Measurements from ENCODE around the gene ZNF469. TPM values are rescaled to one million over a fixed set of nuclear protein-coding genes. Genes with fewer than 3 reads are reported as not detected.
A peak's percentile ranks its signal among the peaks of the same experiment; 100 is the strongest.

ZNF469 gene
- total and polyA plus RNA-seq, 8 donors, result 1.4 to 5.5 (median 2.6) TPM

- peak in 1 of 4 donors; percentile 58 for DNase-seq
- Histone ChIP-seq H3K9me3 (peaks cover 0 to 10% of the 10 kb centered on the region in 2 donors), H3K27me3 (peaks cover 0 to 17% of the 10 kb centered on the region in 2 donors), H3K4me1 (no peaks in the 10 kb centered on the region), H3K36me3 (no peaks in the 10 kb centered on the region), H3K27ac (no peak overlapping the region), H3K4me3 (no peak overlapping the region)
- no peak for ATAC-seq
- intact Hi-C loops (cut with DNase I), result no loop called here
- no peak for TF ChIP-seq CTCF (IDR thresholded peaks at IDR 0.05)
Measured at GRCh38 chr16:88340755-88341150, 42.0 kb upstream of the ZNF469 start.

GRCh38 chr16:88341551-88342290, 41.0 kb upstream of the ZNF469 start:
- Histone ChIP-seq H3K9me3 (peaks cover 0 to 10% of the 10 kb centered on the region in 2 donors), H3K27ac (no peak overlapping the region), H3K27me3 (peaks cover 0 to 17% of the 10 kb centered on the region in 2 donors), H3K36me3 (no peaks in the 10 kb centered on the region), H3K4me1 (no peaks in the 10 kb centered on the region), H3K4me3 (no peak overlapping the region)
- DNase-seq (peak in 1 of 4 donors; percentile 73), ATAC-seq (no peak)
- TF ChIP-seq CTCF (IDR thresholded peaks at IDR 0.05), result no peak
- intact Hi-C loops (cut with DNase I), result no loop called here

- H3K4me3 ChIP-seq, result no peak overlapping the region
- H3K36me3 ChIP-seq, result no peaks in the 10 kb centered on the region
- intact Hi-C loops (cut with DNase I), result no loop called here
- DNase-seq, result peak in 1 of 4 donors; percentile 39
- peaks cover 0 to 17% of the 10 kb centered on the region in 2 donors for H3K27me3 ChIP-seq
- TF ChIP-seq CTCF (IDR thresholded peaks at IDR 0.05), result no peak
- peaks cover 0 to 10% of the 10 kb centered on the region in 2 donors for H3K9me3 ChIP-seq
- H3K4me1 ChIP-seq, result no peaks in the 10 kb centered on the region
- no peak overlapping the region for H3K27ac ChIP-seq
- ATAC-seq, result no peak
Measured at GRCh38 chr16:88342491-88342890, 40.3 kb upstream of the ZNF469 start.

- DNase-seq (peak in 1 of 4 donors; percentile 37), ATAC-seq (no peak)
- Histone ChIP-seq H3K9me3 (peaks cover 0 to 10% of the 10 kb centered on the region in 2 donors), H3K27me3 (peaks cover 0 to 12% of the 10 kb centered on the region in 2 donors), H3K27ac (no peak overlapping the region), H3K36me3 (no peaks in the 10 kb centered on the region), H3K4me1 (no peaks in the 10 kb centered on the region), H3K4me3 (no peak overlapping the region)
- TF ChIP-seq CTCF (IDR thresholded peaks at IDR 0.05), result no peak
- intact Hi-C loops (cut with DNase I), result no loop called here
Measured at GRCh38 chr16:88343271-88343791, 39.4 kb upstream of the ZNF469 start.

- no peak for TF ChIP-seq CTCF (IDR thresholded peaks at IDR 0.05)
Measured at GRCh38 chr16:88344411-88345030, 38.2 kb upstream of the ZNF469 start.

More at GRCh38 chr16:88344411-88345030, 38.2 kb upstream of the ZNF469 start:
- Histone ChIP-seq H3K9me3 (peaks cover 0 to 10% of the 10 kb centered on the region in 2 donors), H3K4me1 (no peaks in the 10 kb centered on the region), H3K27me3 (peaks cover 0 to 6% of the 10 kb centered on the region in 2 donors), H3K36me3 (no peaks in the 10 kb centered on the region), H3K4me3 (no peak overlapping the region), H3K27ac (no peak overlapping the region)
- intact Hi-C loops (cut with DNase I), result no loop called here
- ATAC-seq (no peak), DNase-seq (peak in 1 of 4 donors; percentile 77)

All from left lung (tissue), 10 donors.